ENCODE results near the gene YY1.

GRCh38 chr14:100223332-100224201 lies 15.4 kb upstream of the YY1 start:
- TF ChIP-seq CTCF (conservative IDR thresholded peaks at IDR 0.05 in 1 of 2, IDR thresholded peaks at IDR 0.05 in 1 of 2; ENCODE audit: extremely low read depth in 1 of 2, insufficient read depth in 1 of 2, low read depth in 1 of 2, low read length in 2 of 2) (no peak), EZH2 (IDR thresholded peaks at IDR 0.05; ENCODE audit: borderline replicate concordance, low read length) (no peak)

Data from mammary epithelial cell (primary cell).